T-helper 22 cell (primary cell): ENCODE data around the gene CARMIL1.

Experiments
- DNase-seq: peaks from one replicate; pipeline ENCODE4 v3.0.0-alpha.2; 2020; ENCODE audit warnings: low read depth

CARMIL1 gene

DNA sequence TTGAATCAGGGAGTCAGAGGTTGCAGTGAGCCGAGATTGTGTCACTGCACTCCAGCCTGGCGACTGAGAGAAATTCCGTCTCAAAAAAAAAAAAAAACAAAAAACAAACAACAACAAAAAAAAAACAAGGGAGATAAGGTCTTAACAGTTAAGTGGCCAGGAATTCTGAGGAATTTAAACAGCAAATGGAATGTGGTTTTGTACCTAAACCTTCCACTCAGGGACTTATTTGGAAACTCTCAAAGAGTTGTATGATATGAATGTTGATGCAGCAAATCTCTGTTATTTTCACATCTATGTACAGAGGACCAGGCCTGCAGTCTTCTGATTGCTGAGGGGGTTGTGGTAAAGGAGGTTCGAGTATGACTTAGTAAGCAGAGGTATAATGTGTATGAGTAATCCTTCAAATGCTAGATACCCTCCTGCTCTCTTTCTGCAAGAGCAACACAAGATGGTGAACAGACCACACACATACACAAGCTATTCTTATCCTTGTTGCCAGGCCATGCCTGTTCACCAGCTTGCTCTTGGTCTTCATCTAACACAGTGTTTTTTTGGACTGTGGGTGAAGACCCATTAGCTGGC, 197.9 kb downstream of the CARMIL1 start:
- DNase-seq: no peak

GRCh38 chr6:25478973-25479372, 199.8 kb downstream of the CARMIL1 start:
- DNase-seq: no peak

- DNase-seq: no peak
These were observed 202.1 kb downstream of the CARMIL1 start for GRCh38 chr6:25481267-25481666.

GRCh38 chr6:25482996-25483395, 203.8 kb downstream of the CARMIL1 start:
- no peak for DNase-seq

DNA sequence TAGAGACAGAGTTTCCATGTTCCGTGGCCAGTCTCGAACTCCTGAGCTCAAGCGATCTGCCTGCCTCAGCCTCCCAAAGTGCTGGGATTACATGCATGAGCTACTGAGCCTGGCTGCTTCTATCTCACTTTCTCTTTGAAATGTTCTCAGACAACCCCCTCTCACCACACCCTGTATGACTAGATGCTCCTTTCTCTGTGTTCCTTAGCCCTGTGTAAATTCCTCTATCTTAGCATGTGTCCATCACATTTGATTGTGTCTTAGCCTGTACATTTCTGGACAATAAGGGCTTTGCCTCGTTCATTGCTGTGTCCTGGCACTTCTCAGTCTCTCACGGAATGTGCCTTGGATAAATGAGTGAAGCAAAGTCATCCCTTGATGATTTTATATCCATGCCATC, 204.8 kb downstream of the CARMIL1 start:
- DNase-seq: no peak

GRCh38 chr6:25484900-25485299, 205.7 kb downstream of the CARMIL1 start:
- no peak for DNase-seq

DNA sequence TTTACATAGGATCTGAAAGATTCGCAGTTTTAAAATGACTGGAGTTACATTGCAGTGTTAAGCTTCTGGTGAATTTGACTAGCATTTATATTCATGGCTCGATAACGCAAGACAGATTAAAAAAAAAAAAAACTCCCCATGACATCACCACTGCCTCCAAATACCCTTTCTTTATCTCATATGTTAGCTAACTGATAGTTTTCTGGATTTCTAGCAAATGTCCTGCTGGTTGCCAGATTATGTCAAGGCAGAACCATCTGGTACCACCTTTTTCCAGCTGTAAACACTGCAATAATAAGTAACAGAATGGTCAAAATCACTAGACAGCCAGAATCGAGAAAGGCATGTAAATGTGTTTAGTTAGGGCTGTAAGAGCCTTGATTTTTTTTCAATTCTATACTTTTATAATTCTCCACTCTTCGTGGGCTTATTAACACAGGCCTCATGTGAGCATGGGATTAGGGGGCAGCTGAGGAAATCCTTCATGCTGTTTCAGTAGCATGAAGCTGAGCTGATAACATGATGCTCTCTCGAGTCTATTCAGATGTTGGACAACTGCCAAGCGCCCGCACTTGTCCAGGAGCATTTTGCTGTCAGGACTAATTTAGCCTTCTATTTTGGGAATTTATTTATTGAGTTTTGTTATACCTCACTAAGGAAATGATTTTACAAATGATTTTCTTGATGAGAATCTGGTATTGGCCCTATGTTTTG, 206.8 kb downstream of the CARMIL1 start:
- no peak for DNase-seq

- DNase-seq: no peak
These were observed 207.4 kb downstream of the CARMIL1 start for GRCh38 chr6:25486550-25486949.

DNA sequence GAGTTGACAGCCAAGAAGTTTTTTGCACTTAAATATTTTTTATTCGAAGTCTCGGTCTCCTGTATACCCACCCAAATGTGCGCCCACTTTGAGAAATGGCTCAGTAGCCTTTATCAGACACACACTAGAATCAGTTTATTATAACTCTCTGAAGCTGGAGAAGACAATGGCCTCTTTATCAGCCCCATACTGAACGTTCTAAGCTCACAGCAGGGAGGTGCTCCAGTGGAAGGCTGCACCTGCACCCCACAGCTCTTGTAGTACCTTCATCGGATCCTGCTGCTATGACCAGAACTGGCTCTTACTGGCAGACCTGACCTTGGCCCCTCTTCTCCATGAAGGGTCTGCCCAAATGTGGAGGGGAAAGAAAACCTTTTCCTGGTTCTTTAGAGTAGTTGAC, 207.8 kb downstream of the CARMIL1 start:
- DNase-seq: no peak

GRCh38 chr6:25488156-25488555, 209.0 kb downstream of the CARMIL1 start:
- DNase-seq: no peak

- DNase-seq: no peak
These were observed 210.2 kb downstream of the CARMIL1 start for GRCh38 chr6:25489399-25489798.

DNA sequence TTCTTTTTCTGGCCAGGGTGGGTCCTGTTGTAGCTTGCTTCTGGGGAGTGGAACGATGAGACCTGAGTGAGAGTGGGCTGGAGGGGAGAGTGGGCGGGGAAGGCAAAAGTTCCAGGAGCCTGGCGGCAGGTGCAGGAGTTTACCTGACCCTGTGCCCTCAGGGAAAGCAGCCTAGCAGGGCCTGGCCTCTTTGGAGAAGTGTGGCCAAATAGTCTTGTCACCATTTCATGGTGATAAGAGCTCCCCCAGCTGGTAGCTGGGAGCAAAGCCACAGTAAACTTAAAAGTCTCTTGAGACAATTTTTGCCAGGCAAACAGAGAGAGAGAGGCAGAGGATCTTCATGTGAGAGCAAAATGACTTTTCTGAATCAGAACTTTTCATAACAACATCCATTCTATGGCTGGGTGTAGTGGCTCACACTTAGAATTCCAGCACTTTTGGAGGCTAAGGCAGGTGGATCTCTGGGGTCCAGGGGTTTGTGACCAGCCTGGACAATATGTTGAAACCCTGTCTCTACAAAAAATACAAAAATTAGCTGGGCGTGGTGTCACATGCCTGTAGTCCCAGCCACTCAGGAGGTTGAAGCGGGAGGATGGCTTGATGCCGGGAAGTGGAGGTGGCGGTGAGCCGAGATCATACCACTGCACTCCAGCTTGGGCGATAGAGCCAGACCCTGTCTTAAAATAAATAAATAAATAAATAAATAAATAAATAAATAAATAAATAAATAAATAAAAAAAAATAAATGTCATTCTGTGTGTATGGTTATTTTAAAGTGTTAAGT, 211.0 kb downstream of the CARMIL1 start:
- DNase-seq: peak; percentile 17

DNA sequence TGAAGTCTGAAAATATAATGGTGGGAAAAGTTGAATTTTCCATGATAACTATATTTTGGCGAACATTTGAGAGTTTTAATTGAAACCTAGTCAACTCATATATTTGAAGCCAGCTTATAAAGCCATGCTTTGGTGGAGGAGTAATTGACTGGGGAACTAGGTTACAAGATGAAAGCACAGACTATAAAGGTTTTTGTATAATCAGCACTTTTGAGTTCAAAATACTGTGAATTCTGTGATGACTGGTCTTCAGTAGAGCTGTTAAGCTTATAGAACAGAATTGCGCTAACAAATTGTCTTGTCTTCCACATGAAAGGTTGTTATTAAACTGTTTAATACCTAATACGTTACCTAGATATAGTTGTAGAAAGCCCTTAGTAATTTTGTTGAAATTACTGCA, 213.8 kb downstream of the CARMIL1 start:
- DNase-seq: no peak

DNA sequence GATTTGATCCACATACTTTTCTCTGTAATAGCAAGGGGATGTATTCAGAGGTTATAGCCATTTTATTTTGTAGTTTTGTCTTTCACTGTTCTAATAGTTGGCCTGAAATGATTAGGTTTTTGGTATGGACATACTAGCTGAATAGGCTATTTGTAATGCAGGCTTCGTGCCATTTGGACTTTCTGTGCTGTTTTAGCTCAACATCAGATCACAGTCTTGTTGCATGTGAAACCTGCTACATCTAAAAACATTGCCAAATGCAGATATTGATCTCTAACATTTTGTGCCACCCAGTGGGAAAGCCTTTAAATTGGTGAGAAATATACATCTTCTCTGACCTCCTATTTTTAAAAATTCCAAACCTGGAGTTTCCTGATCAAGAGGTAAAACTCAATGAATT, 215.3 kb downstream of the CARMIL1 start:
- DNase-seq: no peak

DNA sequence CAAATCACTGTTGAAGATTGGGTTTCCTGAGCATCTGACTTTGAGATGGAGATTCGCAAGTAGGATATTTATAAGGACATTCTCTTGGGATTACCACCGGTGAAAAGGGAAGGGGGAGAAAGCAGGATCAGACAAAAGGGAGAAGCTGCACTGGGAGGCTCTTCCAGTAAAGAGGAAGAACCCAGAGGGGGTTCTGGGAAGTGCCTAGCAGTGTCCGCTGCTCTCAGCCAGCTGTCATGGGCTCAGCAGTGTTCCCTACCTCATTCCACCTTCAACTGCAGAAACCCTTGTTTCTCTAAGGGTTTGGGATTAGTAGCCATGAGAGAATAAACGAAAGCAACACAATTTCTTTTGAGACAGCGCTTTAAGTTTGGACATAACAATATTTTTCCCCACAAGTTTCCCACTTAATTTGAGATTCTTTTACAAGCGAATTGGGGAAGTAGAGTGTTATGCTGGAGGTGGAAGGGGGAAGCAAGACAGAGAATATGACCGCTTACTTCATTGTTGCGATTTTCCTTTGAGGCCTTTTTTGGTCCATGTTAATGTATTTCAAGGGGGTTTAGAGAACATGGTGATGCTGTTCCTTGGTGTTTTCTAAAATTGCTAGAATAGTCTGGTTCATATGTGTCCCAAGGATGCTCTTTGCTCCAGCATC, 218.3 kb downstream of the CARMIL1 start:
- no peak for DNase-seq

- no peak for DNase-seq
These were observed 219.3 kb downstream of the CARMIL1 start for GRCh38 chr6:25498505-25498904.

GRCh38 chr6:25499615-25500235, 220.6 kb downstream of the CARMIL1 start:
- no peak for DNase-seq

GRCh38 chr6:25503686-25504085, 224.5 kb downstream of the CARMIL1 start:
- DNase-seq: no peak

GRCh38 chr6:25504661-25505060, 225.5 kb downstream of the CARMIL1 start:
- no peak for DNase-seq

DNA sequence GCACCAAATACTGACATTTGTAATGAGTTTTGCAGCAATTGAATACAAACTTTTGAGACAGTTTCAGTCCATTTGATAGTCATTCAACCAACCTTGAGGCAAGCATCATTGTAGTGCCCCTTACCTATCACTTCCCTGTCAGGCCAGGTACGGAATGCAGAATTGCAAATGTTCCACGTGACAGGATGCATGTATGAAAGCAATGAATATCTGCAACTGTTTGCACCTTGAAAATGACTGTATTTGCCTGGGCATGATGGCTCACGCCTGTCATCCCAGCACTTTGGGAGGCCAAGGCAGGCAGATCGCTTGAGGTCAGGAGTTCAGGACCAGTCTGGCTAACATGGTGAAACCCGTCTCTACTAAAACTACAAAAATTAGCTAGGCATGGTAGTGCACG, 226.8 kb downstream of the CARMIL1 start:
- DNase-seq: no peak

GRCh38 chr6:25508051-25508450, 228.9 kb downstream of the CARMIL1 start:
- DNase-seq: no peak

- no peak for DNase-seq
These were observed 232.2 kb downstream of the CARMIL1 start for GRCh38 chr6:25511376-25511775.
